ENCODE results near the gene SLC2A6.

The SLC2A6 gene

GRCh38 chr9:133478851-133479711 lies at the start of gene SLC2A6:
TSS of gene SLC2A6 (minus strand) at chr9:133479099. CDS start at chr9:133479059, 40 bp downstream.
- peak; percentile 93 for DNase-seq

- peak; percentile 14 for DNase-seq
Observed at GRCh38 chr9:133528001-133528875, 49.3 kb upstream of the SLC2A6 start.

- DNase-seq, result peak; percentile 42
Observed at GRCh38 chr9:133527444-133527920, 48.6 kb upstream of the SLC2A6 start.

- DNase-seq, result peak; percentile 44
Observed at GRCh38 chr9:133526721-133527321, 47.9 kb upstream of the SLC2A6 start.

GRCh38 chr9:133525677-133526076 lies 46.8 kb upstream of the SLC2A6 start:
- DNase-seq, result peak; percentile 11

- DNase-seq, result no peak
Observed at GRCh38 chr9:133524679-133525228, 45.9 kb upstream of the SLC2A6 start, which contains the start of gene MYMK. TSS of gene MYMK (minus strand) at chr9:133524959. CDS start at chr9:133524844, 115 bp downstream.

- DNase-seq, result no peak
Observed at GRCh38 chr9:133524146-133524545, 45.2 kb upstream of the SLC2A6 start.

- no peak for DNase-seq
Observed at GRCh38 chr9:133523106-133523505, 44.2 kb upstream of the SLC2A6 start.

- no peak for DNase-seq
Observed at GRCh38 chr9:133522073-133522910, 43.4 kb upstream of the SLC2A6 start.

- DNase-seq, result peak; percentile 71
Observed at GRCh38 chr9:133521122-133522072, 42.5 kb upstream of the SLC2A6 start.

GRCh38 chr9:133520121-133520835 lies 41.4 kb upstream of the SLC2A6 start:
- DNase-seq, result no peak

GRCh38 chr9:133519693-133520092 lies 40.8 kb upstream of the SLC2A6 start:
- DNase-seq, result no peak

GRCh38 chr9:133518706-133519449 lies 40.0 kb upstream of the SLC2A6 start:
- DNase-seq, result no peak

- no peak for DNase-seq
Observed at GRCh38 chr9:133518200-133518599, 39.3 kb upstream of the SLC2A6 start.

GRCh38 chr9:133517711-133518110 lies 38.8 kb upstream of the SLC2A6 start:
- DNase-seq, result no peak

- no peak for DNase-seq
Observed at GRCh38 chr9:133516961-133517350, 38.1 kb upstream of the SLC2A6 start.

GRCh38 chr9:133516256-133516960 lies 37.5 kb upstream of the SLC2A6 start:
- no peak for DNase-seq

- no peak for DNase-seq
Observed at GRCh38 chr9:133515615-133516255, 36.8 kb upstream of the SLC2A6 start.

Data from retina (tissue), 1 donor.